ENCODE data around the gene SLC2A8. TPM values are rescaled to one million over a fixed set of nuclear protein-coding genes. Genes with fewer than 3 reads are reported as not detected.
A peak's percentile ranks its signal among the peaks of the same experiment; 100 is the strongest.

The SLC2A8 gene
- 16.4 TPM for total RNA-seq

DNA sequence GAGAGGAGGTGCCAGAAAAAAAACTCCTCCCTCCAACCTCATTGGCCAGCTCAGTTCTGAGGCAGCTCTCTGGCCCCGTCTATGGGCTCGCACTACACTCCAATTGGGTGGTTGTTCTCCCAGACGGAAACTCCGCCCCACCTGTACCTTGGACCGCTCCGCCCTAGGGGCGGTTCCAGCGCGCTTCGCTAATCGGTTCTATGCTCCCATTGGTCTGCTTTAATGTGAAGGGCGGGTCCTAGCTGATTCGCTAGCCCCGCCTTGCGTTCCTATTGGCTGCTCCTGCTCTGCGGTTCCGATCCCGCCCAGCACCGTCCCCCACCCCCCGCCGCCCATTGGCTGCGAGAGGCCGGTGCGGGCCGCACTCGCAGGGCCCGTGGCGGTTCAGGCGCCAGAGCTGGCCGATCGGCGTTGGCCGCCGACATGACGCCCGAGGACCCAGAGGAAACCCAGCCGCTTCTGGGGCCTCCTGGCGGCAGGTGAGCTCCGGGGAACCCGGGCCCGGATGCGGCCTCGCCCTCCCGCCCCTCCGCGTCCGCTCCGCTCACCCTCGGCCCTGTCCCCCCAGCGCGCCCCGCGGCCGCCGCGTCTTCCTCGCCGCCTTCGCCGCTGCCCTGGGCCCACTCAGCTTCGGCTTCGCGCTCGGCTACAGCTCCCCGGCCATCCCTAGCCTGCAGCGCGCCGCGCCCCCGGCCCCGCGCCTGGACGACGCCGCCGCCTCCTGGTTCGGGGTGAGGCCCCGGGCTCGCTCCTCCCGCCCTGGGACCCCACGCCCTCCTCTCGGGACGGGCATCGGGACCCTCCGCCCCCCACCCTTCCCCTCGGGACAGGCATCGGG is at the start of gene SLC2A8:
Gene SLC2A8 (plus strand): TSS at position 362 of the 838 bp plus-strand sequence. CDS start 62 bp downstream, at position 424.

GRCh38 chr9:127423934-127424675 is 27.1 kb downstream of the SLC2A8 start, which contains the start of gene ZNF79:
TSS of gene ZNF79 (plus strand) at chr9:127424382. CDS start at chr9:127424788, 406 bp downstream.

GRCh38 chr9:127450830-127451607 is 54.0 kb downstream of the SLC2A8 start, which contains the start of the genes LRSAM1 and RPL12:
TSS of gene LRSAM1 (plus strand) at chr9:127451510. CDS start at chr9:127454528, 3,018 bp downstream.
TSS of gene RPL12 (minus strand) at chr9:127451406. CDS start at chr9:127451317, 89 bp downstream.

Small RNAs within 50 kb of the gene (small RNA-seq; reads per million reads assigned to genes)
- 53.9 reads per million, percentile 96 among the genes with 10 or more reads in this experiment for gene SNORA65

Other genes with a start within 250 kb of the SLC2A8 start
- gene GARNL3, start 132.4 kb upstream of the SLC2A8 start, total RNA-seq = 87.4 TPM
- gene ZNF79, start 27.2 kb downstream of the SLC2A8 start, total RNA-seq = 10.8 TPM
- gene RPL12, start 54.2 kb downstream of the SLC2A8 start, total RNA-seq = 725 TPM
- 32.3 TPM for gene LRSAM1, start 54.3 kb downstream of the SLC2A8 start, total RNA-seq
- 119 TPM for gene STXBP1, start 215.1 kb downstream of the SLC2A8 start, total RNA-seq

Data from diencephalon (tissue), 1 donor.